ENCODE results near the gene RELL2. TPM values are rescaled to one million over a fixed set of nuclear protein-coding genes. Genes with fewer than 3 reads are reported as not detected.
A peak's percentile ranks its signal among the peaks of the same experiment; 100 is the strongest.

RELL2 gene
- total RNA-seq, 1 donor from 2014 or later, result under 0.01 TPM

- Histone ChIP-seq H3K27ac (ENCODE audit: low read depth, low read length) (no peak overlapping the region), H3K4me3 (ENCODE audit: low read length in 3 of 3) (no peak overlapping the region), H3K9ac (ENCODE audit: low read depth in 1 of 3, low read length in 3 of 3) (no peak overlapping the region), H3K4me1 (ENCODE audit: control insufficient read depth in 3 of 3, insufficient read depth in 3 of 3, low read length in 3 of 3) (peaks cover 0 to 6% (median 3%) of the 10 kb centered on the region in 3 donors), H3K9me3 (ENCODE audit: control insufficient read depth in 3 of 3, low read length in 3 of 3) (no peaks in the 10 kb centered on the region), H3K36me3 (ENCODE audit: control insufficient read depth in 3 of 3, insufficient read depth in 3 of 3, low read length in 3 of 3) (peaks cover 0 to 16% (median 0%) of the 10 kb centered on the region in 3 donors), H3K27me3 (ENCODE audit: control insufficient read depth in 3 of 3, insufficient read depth in 3 of 3, low read length in 3 of 3) (peaks cover 0 to 6% (median 4%) of the 10 kb centered on the region in 3 donors)
Observed at GRCh38 chr5:141646026-141646425, 9.2 kb downstream of the RELL2 start.

- Histone ChIP-seq H3K9ac (ENCODE audit: low read depth in 1 of 3, low read length in 3 of 3) (no peak overlapping the region), H3K36me3 (ENCODE audit: control insufficient read depth in 3 of 3, insufficient read depth in 3 of 3, low read length in 3 of 3) (peaks cover 0 to 16% (median 0%) of the 10 kb centered on the region in 3 donors), H3K9me3 (ENCODE audit: control insufficient read depth in 3 of 3, low read length in 3 of 3) (no peaks in the 10 kb centered on the region), H3K27me3 (ENCODE audit: control insufficient read depth in 3 of 3, insufficient read depth in 3 of 3, low read length in 3 of 3) (peaks cover 0 to 6% (median 4%) of the 10 kb centered on the region in 3 donors), H3K4me1 (ENCODE audit: control insufficient read depth in 3 of 3, insufficient read depth in 3 of 3, low read length in 3 of 3) (peaks cover 0 to 11% (median 6%) of the 10 kb centered on the region in 3 donors), H3K27ac (ENCODE audit: low read depth, low read length) (no peak overlapping the region), H3K4me3 (ENCODE audit: low read length in 3 of 3) (no peak overlapping the region)
Observed at GRCh38 chr5:141647242-141647641, 10.4 kb downstream of the RELL2 start.

- H3K27me3 ChIP-seq (ENCODE audit: control insufficient read depth in 3 of 3, insufficient read depth in 3 of 3, low read length in 3 of 3), result peaks cover 0 to 6% (median 4%) of the 10 kb centered on the region in 3 donors
- H3K36me3 ChIP-seq (ENCODE audit: control insufficient read depth in 3 of 3, insufficient read depth in 3 of 3, low read length in 3 of 3), result peaks cover 0 to 16% (median 0%) of the 10 kb centered on the region in 3 donors
- H3K9ac ChIP-seq (ENCODE audit: low read depth in 1 of 3, low read length in 3 of 3), result no peak overlapping the region
Observed at GRCh38 chr5:141647851-141648250, 11.1 kb downstream of the RELL2 start.

GRCh38 chr5:141649056-141649688, 12.4 kb downstream of the RELL2 start:
- peaks cover 0 to 6% (median 4%) of the 10 kb centered on the region in 3 donors for H3K27me3 ChIP-seq (ENCODE audit: control insufficient read depth in 3 of 3, insufficient read depth in 3 of 3, low read length in 3 of 3)
- no peaks in the 10 kb centered on the region for H3K9me3 ChIP-seq (ENCODE audit: control insufficient read depth in 3 of 3, low read length in 3 of 3)
- H3K4me3 ChIP-seq (ENCODE audit: low read length in 3 of 3), result no peak overlapping the region
- H3K9ac ChIP-seq (ENCODE audit: low read depth in 1 of 3, low read length in 3 of 3), result no peak overlapping the region
- no peak overlapping the region for H3K27ac ChIP-seq (ENCODE audit: low read depth, low read length)
- peaks cover 0 to 11% (median 6%) of the 10 kb centered on the region in 3 donors for H3K4me1 ChIP-seq (ENCODE audit: control insufficient read depth in 3 of 3, insufficient read depth in 3 of 3, low read length in 3 of 3)
- peaks cover 0 to 16% (median 0%) of the 10 kb centered on the region in 3 donors for H3K36me3 ChIP-seq (ENCODE audit: control insufficient read depth in 3 of 3, insufficient read depth in 3 of 3, low read length in 3 of 3)

More at GRCh38 chr5:141647851-141648250, 11.1 kb downstream of the RELL2 start:
- peaks cover 0 to 11% (median 6%) of the 10 kb centered on the region in 3 donors for H3K4me1 ChIP-seq (ENCODE audit: control insufficient read depth in 3 of 3, insufficient read depth in 3 of 3, low read length in 3 of 3)
- H3K4me3 ChIP-seq (ENCODE audit: low read length in 3 of 3), result no peak overlapping the region
- no peaks in the 10 kb centered on the region for H3K9me3 ChIP-seq (ENCODE audit: control insufficient read depth in 3 of 3, low read length in 3 of 3)
- no peak overlapping the region for H3K27ac ChIP-seq (ENCODE audit: low read depth, low read length)

- peaks cover 0 to 9% (median 0%) of the 10 kb centered on the region in 3 donors for H3K36me3 ChIP-seq (ENCODE audit: control insufficient read depth in 3 of 3, insufficient read depth in 3 of 3, low read length in 3 of 3)
Observed at GRCh38 chr5:141649972-141650371, 13.2 kb downstream of the RELL2 start.

GRCh38 chr5:141650851-141651727, 14.3 kb downstream of the RELL2 start, which contains the start of gene FCHSD1:
Gene FCHSD1, minus strand, starts transcription at chr5:141651418. Its CDS starts 50 bp downstream, at chr5:141651368.
- peak within 1 kb of the TSS; percentile 67 to 68 (median 67) for H3K4me3 ChIP-seq (ENCODE audit: low read length in 3 of 3)
- peaks cover 0 to 14% (median 3%) of the 10 kb centered on the region in 3 donors for H3K36me3 ChIP-seq (ENCODE audit: control insufficient read depth in 3 of 3, insufficient read depth in 3 of 3, low read length in 3 of 3)
- no peaks in the 10 kb centered on the region for H3K9me3 ChIP-seq (ENCODE audit: control insufficient read depth in 3 of 3, low read length in 3 of 3)
- no peak within 1 kb of the TSS for H3K27ac ChIP-seq (ENCODE audit: low read depth, low read length)
- peak within 1 kb of the TSS; percentile 15 to 45 (median 32) for H3K9ac ChIP-seq (ENCODE audit: low read depth in 1 of 3, low read length in 3 of 3)
- peaks cover 0 to 11% (median 6%) of the 10 kb centered on the region in 3 donors for H3K4me1 ChIP-seq (ENCODE audit: control insufficient read depth in 3 of 3, insufficient read depth in 3 of 3, low read length in 3 of 3)
- H3K27me3 ChIP-seq (ENCODE audit: control insufficient read depth in 3 of 3, insufficient read depth in 3 of 3, low read length in 3 of 3), result peaks cover 0 to 6% (median 4%) of the 10 kb centered on the region in 3 donors

More at GRCh38 chr5:141649972-141650371, 13.2 kb downstream of the RELL2 start:
- Histone ChIP-seq H3K27me3 (ENCODE audit: control insufficient read depth in 3 of 3, insufficient read depth in 3 of 3, low read length in 3 of 3) (peaks cover 0 to 6% (median 4%) of the 10 kb centered on the region in 3 donors), H3K4me1 (ENCODE audit: control insufficient read depth in 3 of 3, insufficient read depth in 3 of 3, low read length in 3 of 3) (peaks cover 0 to 11% (median 6%) of the 10 kb centered on the region in 3 donors), H3K4me3 (ENCODE audit: low read length in 3 of 3) (no peak overlapping the region), H3K27ac (ENCODE audit: low read depth, low read length) (no peak overlapping the region), H3K9me3 (ENCODE audit: control insufficient read depth in 3 of 3, low read length in 3 of 3) (no peaks in the 10 kb centered on the region), H3K9ac (ENCODE audit: low read depth in 1 of 3, low read length in 3 of 3) (no peak overlapping the region)

GRCh38 chr5:141651728-141652105, 14.9 kb downstream of the RELL2 start:
- peak overlapping the region in 2 of 3 donors; percentile 15 to 16 for H3K9ac ChIP-seq (ENCODE audit: low read depth in 1 of 3, low read length in 3 of 3)
- peaks cover 0 to 11% (median 6%) of the 10 kb centered on the region in 3 donors for H3K4me1 ChIP-seq (ENCODE audit: control insufficient read depth in 3 of 3, insufficient read depth in 3 of 3, low read length in 3 of 3)
- peaks cover 0 to 8% (median 3%) of the 10 kb centered on the region in 3 donors for H3K36me3 ChIP-seq (ENCODE audit: control insufficient read depth in 3 of 3, insufficient read depth in 3 of 3, low read length in 3 of 3)
- H3K9me3 ChIP-seq (ENCODE audit: control insufficient read depth in 3 of 3, low read length in 3 of 3), result no peaks in the 10 kb centered on the region
- H3K27ac ChIP-seq (ENCODE audit: low read depth, low read length), result no peak overlapping the region
- peaks cover 0 to 6% (median 4%) of the 10 kb centered on the region in 3 donors for H3K27me3 ChIP-seq (ENCODE audit: control insufficient read depth in 3 of 3, insufficient read depth in 3 of 3, low read length in 3 of 3)
- peak overlapping the region; percentile 56 to 67 (median 60) for H3K4me3 ChIP-seq (ENCODE audit: low read length in 3 of 3)

GRCh38 chr5:141654298-141654697, 17.5 kb downstream of the RELL2 start:
- Histone ChIP-seq H3K9me3 (ENCODE audit: control insufficient read depth in 3 of 3, low read length in 3 of 3) (no peaks in the 10 kb centered on the region), H3K36me3 (ENCODE audit: control insufficient read depth in 3 of 3, insufficient read depth in 3 of 3, low read length in 3 of 3) (peaks cover 0 to 10% (median 3%) of the 10 kb centered on the region in 3 donors), H3K9ac (ENCODE audit: low read depth in 1 of 3, low read length in 3 of 3) (no peak overlapping the region), H3K4me1 (ENCODE audit: control insufficient read depth in 3 of 3, insufficient read depth in 3 of 3, low read length in 3 of 3) (peaks cover 0 to 11% (median 6%) of the 10 kb centered on the region in 3 donors), H3K27ac (ENCODE audit: low read depth, low read length) (no peak overlapping the region), H3K27me3 (ENCODE audit: control insufficient read depth in 3 of 3, insufficient read depth in 3 of 3, low read length in 3 of 3) (peaks cover 0 to 6% (median 4%) of the 10 kb centered on the region in 3 donors), H3K4me3 (ENCODE audit: low read length in 3 of 3) (no peak overlapping the region)

- Histone ChIP-seq H3K27ac (ENCODE audit: low read depth, low read length) (no peak overlapping the region), H3K4me3 (ENCODE audit: low read length in 3 of 3) (no peak overlapping the region), H3K36me3 (ENCODE audit: control insufficient read depth in 3 of 3, insufficient read depth in 3 of 3, low read length in 3 of 3) (peaks cover 0 to 10% (median 5%) of the 10 kb centered on the region in 3 donors), H3K9ac (ENCODE audit: low read depth in 1 of 3, low read length in 3 of 3) (no peak overlapping the region), H3K9me3 (ENCODE audit: control insufficient read depth in 3 of 3, low read length in 3 of 3) (no peaks in the 10 kb centered on the region), H3K4me1 (ENCODE audit: control insufficient read depth in 3 of 3, insufficient read depth in 3 of 3, low read length in 3 of 3) (peaks cover 0 to 11% (median 6%) of the 10 kb centered on the region in 3 donors), H3K27me3 (ENCODE audit: control insufficient read depth in 3 of 3, insufficient read depth in 3 of 3, low read length in 3 of 3) (peaks cover 0 to 5% (median 3%) of the 10 kb centered on the region in 3 donors)
Observed at GRCh38 chr5:141655020-141655419, 18.2 kb downstream of the RELL2 start.
